Vein endothelial cell (primary cell): Measurements from ENCODE around the gene ZBTB48. TPM values are rescaled to one million over a fixed set of nuclear protein-coding genes. Genes with fewer than 3 reads are reported as not detected.

Experiments
- small RNA-seq: library from RNA; depleted of rRNA; stranded (forward); fragments of <200 nt; gene quantifications from one replicate; pipeline ENCODE3, GENCODE V24; 2012
- total RNA-seq: library from RNA; depleted of rRNA; stranded (reverse); fragments of >200 nt; gene quantifications from 2 replicates; pipeline ENCODE4 v1.2.3, GENCODE V29; 2012

The ZBTB48 gene
- total RNA-seq, result 13.1 and 18.6 TPM in 2 replicates

GRCh38 chr1:6579374-6580118 lies at the start of gene ZBTB48:
Gene ZBTB48, plus strand, starts transcription at chr1:6579994. Its CDS starts 616 bp downstream, at chr1:6580610.

GRCh38 chr1:6554031-6554906 lies 25.5 kb upstream of the ZBTB48 start, which contains the start of gene NOL9:
Gene NOL9, minus strand, starts transcription at chr1:6554513. Its CDS starts 11 bp downstream, at chr1:6554502.

DNA sequence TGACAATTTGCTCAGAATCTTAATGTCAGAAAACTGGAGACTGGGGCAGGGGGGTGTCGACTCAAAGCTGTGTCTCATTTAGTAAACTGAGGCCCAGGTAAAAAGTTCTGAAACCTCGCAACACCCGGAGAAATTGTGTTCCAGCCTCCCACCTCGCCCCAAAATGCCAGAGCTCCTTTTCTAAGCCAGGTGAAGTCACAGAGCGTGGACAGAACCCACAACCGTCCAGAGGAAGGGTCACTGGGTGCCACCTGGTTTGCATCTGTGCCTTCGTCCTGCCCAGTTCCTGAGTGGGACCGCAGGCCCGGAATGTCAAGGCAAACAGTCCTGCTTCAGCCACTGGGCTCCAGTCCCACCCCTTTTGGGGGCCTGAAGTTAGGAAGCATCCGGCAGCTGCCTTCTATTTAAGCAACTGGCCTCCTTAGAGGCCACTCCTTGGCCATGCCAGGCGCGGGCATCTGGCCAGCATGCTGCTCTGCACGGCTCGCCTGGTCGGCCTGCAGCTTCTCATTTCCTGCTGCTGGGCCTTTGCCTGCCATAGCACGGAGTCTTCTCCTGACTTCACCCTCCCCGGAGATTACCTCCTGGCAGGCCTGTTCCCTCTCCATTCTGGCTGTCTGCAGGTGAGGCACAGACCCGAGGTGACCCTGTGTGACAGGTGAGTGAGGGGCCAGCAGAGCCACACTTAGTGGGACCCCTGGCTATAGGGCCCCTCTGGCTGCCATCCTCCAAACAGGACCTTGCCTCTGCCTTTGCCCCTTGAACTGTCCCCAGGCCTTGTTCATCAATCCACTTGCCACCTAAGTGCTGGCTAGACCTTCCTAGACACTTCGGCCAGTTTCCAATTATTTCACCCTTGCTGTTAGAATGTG lies 24.7 kb upstream of the ZBTB48 start, which contains the start of gene TAS1R1:
TSS of gene TAS1R1 (plus strand) at position 401 of the 872 bp plus-strand sequence. CDS start at position 468, 67 bp downstream.

GRCh38 chr1:6602669-6603237 lies 23.0 kb downstream of the ZBTB48 start, which contains the start of gene KLHL21:
Gene KLHL21, minus strand, starts transcription at chr1:6602869. Its CDS starts 52 bp downstream, at chr1:6602817.

GRCh38 chr1:6613361-6614018 lies 33.7 kb downstream of the ZBTB48 start, which contains the start of gene PHF13:
Gene PHF13, plus strand, starts transcription at chr1:6613731. Its CDS starts 336 bp downstream, at chr1:6614067.

DNA sequence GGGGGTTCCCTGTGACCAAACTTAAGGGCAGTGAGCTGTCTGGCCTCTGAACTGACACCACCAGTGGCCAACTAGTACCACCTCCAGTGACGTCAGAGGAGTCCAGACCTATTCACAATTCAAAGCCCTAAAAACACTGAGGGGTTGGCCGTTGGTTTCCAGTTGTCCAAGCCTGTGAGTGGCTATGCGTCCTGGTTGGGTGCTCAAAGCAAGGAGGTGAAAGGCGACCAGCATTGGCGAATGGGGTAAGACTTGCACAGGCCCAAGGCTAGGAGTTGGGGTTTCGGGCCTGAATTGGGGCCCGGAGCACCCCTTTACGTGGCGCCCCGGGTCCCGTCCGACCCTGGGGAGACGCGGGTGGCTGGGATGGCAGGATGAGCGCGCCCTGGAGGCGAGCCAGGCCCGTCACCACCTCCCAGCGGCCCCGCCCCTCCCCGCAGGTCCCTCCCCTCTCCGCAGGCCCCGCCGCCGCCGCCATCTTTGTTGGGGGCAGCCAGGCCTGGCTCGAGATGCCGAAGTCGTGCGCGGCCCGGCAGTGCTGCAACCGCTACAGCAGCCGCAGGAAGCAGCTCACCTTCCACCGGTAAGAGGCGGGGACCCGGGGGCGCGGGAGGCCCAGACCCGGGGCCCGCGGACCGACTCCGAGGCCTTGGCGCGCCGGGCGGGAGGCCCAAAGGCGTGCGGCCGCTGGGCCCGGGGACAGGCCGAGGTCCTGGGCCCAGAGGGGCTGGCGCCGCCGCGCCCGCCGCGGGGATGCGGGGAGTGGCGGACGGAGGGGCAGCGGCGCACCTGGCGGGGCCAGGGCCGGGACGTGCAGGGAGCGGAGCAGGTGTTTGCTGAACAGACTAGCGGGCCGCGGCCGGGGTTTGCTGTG lies 45.2 kb downstream of the ZBTB48 start, which contains the start of gene THAP3:
TSS of gene THAP3 (plus strand) at position 159 of the 874 bp plus-strand sequence. CDS start at position 510, 351 bp downstream.

Small RNA genes within 50 kb of the gene (small RNA-seq; reads per million reads assigned to genes)
- not detected for gene RNU6-731P

Other genes starting within 250 kb of the ZBTB48 start
- gene ACOT7, start 186.2 kb upstream of the ZBTB48 start, total RNA-seq, result 21.2 and 27.7 TPM in 2 replicates
- 31.7 and 33.1 TPM in 2 replicates for gene HES2, start 160.1 kb upstream of the ZBTB48 start, total RNA-seq
- gene ESPN, start 155.2 kb upstream of the ZBTB48 start, total RNA-seq, result 0.67 and 1.3 TPM in 2 replicates
- gene TNFRSF25, start 113.8 kb upstream of the ZBTB48 start, total RNA-seq, result 17.0 and 18.9 TPM in 2 replicates
- 61.3 and 69.6 TPM in 2 replicates for gene PLEKHG5, start 88.3 kb upstream of the ZBTB48 start, total RNA-seq
- gene NOL9, start 25.5 kb upstream of the ZBTB48 start, total RNA-seq, result 38.5 and 41.1 TPM in 2 replicates
- not detected in 2 replicates for gene TAS1R1, start 24.7 kb upstream of the ZBTB48 start, total RNA-seq
- 31.0 and 31.4 TPM in 2 replicates for gene KLHL21, start 22.9 kb downstream of the ZBTB48 start, total RNA-seq
- gene PHF13, start 33.7 kb downstream of the ZBTB48 start, total RNA-seq, result 11.4 and 14.0 TPM in 2 replicates
- 11.6 and 13.7 TPM in 2 replicates for gene THAP3, start 44.9 kb downstream of the ZBTB48 start, total RNA-seq
- gene DNAJC11, start 121.8 kb downstream of the ZBTB48 start, total RNA-seq, result 42.1 and 45.4 TPM in 2 replicates
- 51.5 and 64.7 TPM in 2 replicates for gene CAMTA1, start 205.5 kb downstream of the ZBTB48 start, total RNA-seq